Measurements from ENCODE around the gene TIGD3.

TIGD3 gene

GRCh38 chr11:65392186-65392829, 37.8 kb downstream of the TIGD3 start:
- no peak for FAIRE-seq

DNA sequence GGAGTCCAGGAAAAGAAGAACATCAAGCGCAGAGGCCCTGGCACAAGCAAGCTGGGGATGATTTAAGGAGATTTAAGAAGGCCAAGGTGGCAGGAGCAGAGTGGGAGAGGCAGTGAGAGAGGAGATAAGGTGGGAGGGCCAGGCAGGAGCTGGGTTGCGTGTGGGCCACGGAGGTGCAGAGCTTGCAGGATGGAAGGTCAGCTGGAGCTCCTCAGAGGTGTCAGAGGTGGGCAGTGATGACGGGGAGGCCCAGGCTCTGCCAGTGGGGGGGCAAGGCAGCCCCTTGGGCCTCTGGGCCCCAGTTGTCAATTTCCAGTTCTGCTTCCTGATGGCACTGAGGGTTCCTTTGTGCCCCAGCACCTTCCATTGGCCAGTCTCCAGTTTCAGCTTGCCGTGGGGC, 38.3 kb downstream of the TIGD3 start:
- no peak for FAIRE-seq

GRCh38 chr11:65393513-65394079, 39.0 kb downstream of the TIGD3 start:
- no peak for FAIRE-seq

- no peak for FAIRE-seq
Measured at GRCh38 chr11:65394125-65394536, 39.6 kb downstream of the TIGD3 start.

- no peak for FAIRE-seq
Measured at GRCh38 chr11:65395961-65396530, 41.5 kb downstream of the TIGD3 start.

GRCh38 chr11:65396769-65397745, 42.5 kb downstream of the TIGD3 start:
- FAIRE-seq: no peak

- no peak for FAIRE-seq
Measured at GRCh38 chr11:65398362-65398910, 43.9 kb downstream of the TIGD3 start.

DNA sequence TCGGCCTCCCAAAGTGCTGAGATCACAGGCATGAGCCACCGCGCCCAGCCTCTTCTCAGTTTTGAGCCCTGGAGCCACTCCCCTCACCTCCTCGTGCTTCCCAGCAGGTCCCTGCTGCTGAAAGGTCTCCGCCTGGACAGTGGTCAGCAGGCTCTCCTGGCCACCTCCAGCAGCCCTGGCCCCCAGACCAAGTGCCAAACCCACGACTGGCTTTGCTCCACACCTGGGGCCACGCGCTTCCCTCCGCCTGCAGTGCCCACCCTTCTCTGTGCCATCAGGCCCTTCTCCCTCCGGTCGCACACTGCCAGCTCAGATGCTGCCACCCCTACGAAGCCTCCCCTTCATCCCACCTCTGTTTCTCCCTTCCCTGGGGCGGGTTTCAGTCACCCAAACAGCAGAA, 44.7 kb downstream of the TIGD3 start:
- FAIRE-seq: no peak

GRCh38 chr11:65399845-65400244, 45.3 kb downstream of the TIGD3 start:
- FAIRE-seq: no peak

GRCh38 chr11:65400307-65401072, 45.9 kb downstream of the TIGD3 start:
- FAIRE-seq: no peak

DNA sequence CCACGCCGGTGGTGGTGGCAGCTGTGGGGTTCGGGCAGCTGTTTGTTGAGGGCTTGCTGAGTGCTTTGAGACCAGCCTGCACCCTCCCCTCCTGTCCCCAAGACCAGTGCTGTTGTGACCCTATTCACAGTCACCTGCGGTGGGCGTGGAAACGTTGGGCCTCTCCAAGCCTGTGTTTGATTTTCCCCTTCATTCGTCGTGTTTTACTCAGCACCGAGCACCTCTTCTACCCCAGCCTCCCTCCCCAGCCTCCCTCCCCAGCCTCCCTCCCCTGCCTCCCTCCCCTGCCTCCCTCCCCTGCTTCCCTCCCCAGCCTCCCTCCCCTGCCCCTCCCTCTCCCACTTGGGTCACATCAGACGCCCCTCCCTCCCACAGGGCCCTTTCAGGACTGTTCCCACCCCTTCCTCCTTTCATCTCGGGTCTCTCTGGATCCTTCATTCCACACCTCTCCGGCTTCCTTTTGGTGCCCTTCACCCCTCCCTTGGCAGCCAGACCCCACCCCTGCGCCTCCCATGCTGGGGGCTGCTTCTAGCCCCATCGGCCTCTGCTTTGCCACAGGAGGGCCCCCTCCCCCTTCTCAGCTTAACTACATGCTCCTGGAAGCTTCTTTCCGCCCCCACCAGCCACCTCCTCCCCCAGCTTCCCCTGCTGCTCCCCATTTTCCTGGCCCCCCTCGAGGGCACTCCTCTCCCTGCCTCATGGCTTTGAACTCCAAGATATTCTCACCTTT, 46.7 kb downstream of the TIGD3 start:
- no peak for FAIRE-seq

GRCh38 chr11:65401803-65402248, 47.3 kb downstream of the TIGD3 start:
- no peak for FAIRE-seq

GRCh38 chr11:65402790-65403189, 48.2 kb downstream of the TIGD3 start:
- no peak for FAIRE-seq

- no peak for FAIRE-seq
Measured at GRCh38 chr11:65403607-65404121, 49.1 kb downstream of the TIGD3 start.

DNA sequence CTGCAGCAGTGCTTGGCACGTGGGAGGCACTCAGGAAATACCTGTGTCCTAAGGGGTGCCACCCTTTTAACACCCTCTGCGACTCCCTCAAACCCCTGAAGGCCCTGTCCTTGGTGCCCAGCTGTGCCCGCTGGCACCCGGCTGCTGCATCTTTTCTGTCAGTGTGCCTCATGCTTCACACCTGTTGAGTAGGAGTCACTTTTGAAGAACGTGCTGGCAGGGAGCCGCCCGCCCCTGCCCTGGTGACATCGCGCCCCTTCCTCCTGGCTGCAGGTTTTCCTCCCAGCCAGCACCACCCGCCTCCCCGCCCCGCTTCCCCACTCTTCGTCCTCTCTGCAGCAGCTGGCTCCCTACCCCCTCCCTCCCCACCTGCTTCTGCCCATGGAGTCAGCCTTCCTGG, 49.7 kb downstream of the TIGD3 start:
- FAIRE-seq: no peak

GRCh38 chr11:65404638-65405339, 50.2 kb downstream of the TIGD3 start:
- no peak for FAIRE-seq

Measured in A204.1 (cell line).